CD4-positive, alpha-beta T cell treated with Interferon gamma for 1 hour (primary cell): ENCODE data around the gene PPM1L.
A peak's percentile ranks its signal among the peaks of the same experiment; 100 is the strongest.

Experiments
- DNase-seq: peaks from one replicate; pipeline ENCODE4 v3.0.0-alpha.2; 2020

PPM1L gene

GRCh38 chr3:160810362-160811236, 54.6 kb downstream of the PPM1L start:
- no peak for DNase-seq

- no peak for DNase-seq
Observed at GRCh38 chr3:160811237-160811548, 55.2 kb downstream of the PPM1L start.

GRCh38 chr3:160812304-160812703, 56.3 kb downstream of the PPM1L start:
- no peak for DNase-seq

- DNase-seq: no peak
Observed at GRCh38 chr3:160815280-160815679, 59.2 kb downstream of the PPM1L start.

- DNase-seq: no peak
Observed at GRCh38 chr3:160820022-160820421, 64.0 kb downstream of the PPM1L start.

- DNase-seq: no peak
Observed at GRCh38 chr3:160820430-160820829, 64.4 kb downstream of the PPM1L start.

- no peak for DNase-seq
Observed at GRCh38 chr3:160822936-160823335, 66.9 kb downstream of the PPM1L start.

- DNase-seq: no peak
Observed at GRCh38 chr3:160825311-160825800, 69.3 kb downstream of the PPM1L start.

- DNase-seq: no peak
Observed at GRCh38 chr3:160826408-160826807, 70.4 kb downstream of the PPM1L start.

GRCh38 chr3:160826991-160827390, 71.0 kb downstream of the PPM1L start:
- DNase-seq: no peak

- DNase-seq: no peak
Observed at GRCh38 chr3:160827516-160827915, 71.5 kb downstream of the PPM1L start.

- DNase-seq: no peak
Observed at GRCh38 chr3:160828880-160829279, 72.8 kb downstream of the PPM1L start.

GRCh38 chr3:160829486-160830009, 73.5 kb downstream of the PPM1L start:
- no peak for DNase-seq

- no peak for DNase-seq
Observed at GRCh38 chr3:160830796-160831195, 74.8 kb downstream of the PPM1L start.

GRCh38 chr3:160831401-160831800, 75.4 kb downstream of the PPM1L start:
- no peak for DNase-seq

GRCh38 chr3:160837394-160837980, 81.5 kb downstream of the PPM1L start:
- DNase-seq: peak; percentile 1

- no peak for DNase-seq
Observed at GRCh38 chr3:160840590-160840989, 84.6 kb downstream of the PPM1L start.

- no peak for DNase-seq
Observed at GRCh38 chr3:160841455-160841854, 85.4 kb downstream of the PPM1L start.

- no peak for DNase-seq
Observed at GRCh38 chr3:160842021-160843005, 86.3 kb downstream of the PPM1L start.

- no peak for DNase-seq
Observed at GRCh38 chr3:160851629-160852210, 95.7 kb downstream of the PPM1L start.

- DNase-seq: no peak
Observed at GRCh38 chr3:160852856-160853255, 96.8 kb downstream of the PPM1L start.

- DNase-seq: no peak
Observed at GRCh38 chr3:160856450-160856849, 100.4 kb downstream of the PPM1L start.
